H1 (cell line): Measurements from ENCODE around the gene RASSF5. TPM values are rescaled to one million over a fixed set of nuclear protein-coding genes. Genes with fewer than 3 reads are reported as not detected.
A peak's percentile ranks its signal among the peaks of the same experiment; 100 is the strongest.

Experiments used
- CTCF ChIA-PET: fragments of 300-600 bp; sonication (Branson Sonifier 250); formaldehyde crosslinking; loops from one replicate; lab custom pipeline; 2021; ENCODE audit not compliant: partially characterized antibody; lab: Charles Lee
- POLR2A ChIA-PET: fragments of 300-600 bp; sonication (Branson Sonifier 250); formaldehyde crosslinking; loops from one replicate; lab custom pipeline; 2021; ENCODE audit warnings: inconsistent platforms; ENCODE audit not compliant: partially characterized antibody; lab: Charles Lee
- DNase-seq, 2 experiments: peaks; one replicate each; pipeline versions ENCODE4 v3.0.0 to v3.0.0-alpha.2; 2010 to 2022; ENCODE audit warnings: low spot score in 2 of 2, low read depth in 1 of 2, mixed read lengths in 1 of 2
- FAIRE-seq: peaks from 2 replicates; lab custom pipeline; 2011; peaks lifted over from hg19 to GRCh38; lab: Jason Lieb, UNC
- H2AFZ ChIP-seq: 2 replicates; pipeline ENCODE4 v1.8.1; 2012; ENCODE audit warnings: low read length, inconsistent platforms
- H2AK5ac ChIP-seq: 2 replicates; pipeline ENCODE4 v1.6.1; 2013; ENCODE audit warnings: low read depth, low read length
- H2BK120ac ChIP-seq: replicated peaks from 2 replicates; pipeline ENCODE3; 2013; ENCODE audit warnings: low read depth, low read length, inconsistent platforms
- H2BK12ac ChIP-seq: 2 replicates; pipeline ENCODE4 v1.6.1; 2013; ENCODE audit warnings: low read depth, low read length
- H2BK15ac ChIP-seq: 2 replicates; pipeline ENCODE4 v1.6.1; 2013; ENCODE audit warnings: low read length
- H2BK20ac ChIP-seq: 2 replicates; pipeline ENCODE4 v1.6.1; 2013; ENCODE audit warnings: low read length
- H2BK5ac ChIP-seq: 2 replicates; pipeline ENCODE4 v1.6.1; 2013; ENCODE audit warnings: low read depth, low read length
- H3K14ac ChIP-seq: 2 replicates; pipeline ENCODE4 v1.6.1; 2013; ENCODE audit warnings: inconsistent platforms; ENCODE audit not compliant: insufficient read length
- H3K18ac ChIP-seq: 2 replicates; pipeline ENCODE4 v1.6.1; 2013; ENCODE audit warnings: low read length; ENCODE audit errors: extremely low read depth
- H3K23ac ChIP-seq: 2 replicates; pipeline ENCODE4 v1.6.1; 2013; ENCODE audit warnings: inconsistent platforms; ENCODE audit not compliant: insufficient read length
- H3K23me2 ChIP-seq: 2 replicates; pipeline ENCODE4 v1.6.1; 2013; ENCODE audit warnings: low read depth, low read length
- H3K27ac ChIP-seq: 2 replicates; pipeline ENCODE4 v1.6.1; 2011; ENCODE audit warnings: low read depth, low read length, inconsistent platforms
- H3K27me3 ChIP-seq, 4 experiments: replicated peaks in 1 of 4; 1 replicate in 1 of 4; 2 replicates in 3 of 4; pipeline versions ENCODE4 v1.6.1 to v1.8.1; 2011 to 2013; ENCODE audit warnings: low read length in 3 of 4, mild to moderate bottlenecking in 3 of 4, inconsistent platforms in 2 of 4, mixed read lengths in 2 of 4, moderate library complexity in 1 of 4; ENCODE audit not compliant: control insufficient read depth in 3 of 4, insufficient read depth in 3 of 4; ENCODE audit errors: extremely low read depth in 1 of 4
- H3K36me3 ChIP-seq, 4 experiments: 2 replicates each; pipeline versions ENCODE4 v1.6.1 to v1.8.1; 2011 to 2013; ENCODE audit warnings: mild to moderate bottlenecking in 4 of 4, low read length in 3 of 4, moderate library complexity in 2 of 4, control low read depth in 1 of 4, inconsistent platforms in 1 of 4; ENCODE audit not compliant: insufficient read depth in 4 of 4, control insufficient read depth in 2 of 4
- H3K4ac ChIP-seq: replicated peaks from 2 replicates; pipeline ENCODE3; 2013; ENCODE audit warnings: low read length, low read depth, mixed read lengths, inconsistent platforms; ENCODE audit not compliant: insufficient read length
- H3K4me1 ChIP-seq, 4 experiments: replicated peaks in 1 of 4; 1 replicate in 1 of 4; 2 replicates in 3 of 4; pipeline versions ENCODE4 v1.6.1 to v1.8.1; 2011 to 2013; ENCODE audit warnings: low read length in 3 of 4, inconsistent platforms in 2 of 4, mixed read lengths in 1 of 4; ENCODE audit not compliant: insufficient read depth in 4 of 4, control insufficient read depth in 3 of 4
- H3K4me2 ChIP-seq, 2 experiments: 2 replicates each; pipeline versions ENCODE4 v1.6.1 to v1.8.1; 2011 to 2013; ENCODE audit warnings: low read depth in 2 of 2, low read length in 2 of 2, control low read depth in 1 of 2, inconsistent platforms in 1 of 2, mild to moderate bottlenecking in 1 of 2; ENCODE audit not compliant: insufficient read depth in 1 of 2
- H3K4me3 ChIP-seq, 4 experiments: fragments of 200-600, 300-600 bp in 1 of 4; sonication (generic), shearing (Covaris generic), sonication (Bioruptor Twin) in 1 of 4; 2 replicates each; pipeline versions ENCODE4 v1.5.1 to v1.8.1; 2011 to 2016; ENCODE audit warnings: low read length in 4 of 4, low read depth in 3 of 4, control low read depth in 2 of 4, inconsistent platforms in 2 of 4, mild to moderate bottlenecking in 2 of 4, mixed read lengths in 1 of 4, moderate library complexity in 1 of 4; ENCODE audit not compliant: insufficient read depth in 2 of 4; ENCODE audit errors: extremely low read depth in 1 of 4
- H3K56ac ChIP-seq: replicated peaks from 2 replicates; pipeline ENCODE3; 2013; ENCODE audit warnings: low read depth, mild to moderate bottlenecking, mixed read lengths, low read length, inconsistent platforms; ENCODE audit not compliant: insufficient read length
- H3K79me1 ChIP-seq: 2 replicates; pipeline ENCODE4 v1.6.1; 2013; ENCODE audit warnings: low read depth, low read length, control low read depth
- H3K79me2 ChIP-seq, 2 experiments: 2 replicates each; pipeline versions ENCODE4 v1.6.1 to v1.8.1; 2012 to 2013; ENCODE audit warnings: low read length in 2 of 2, mild to moderate bottlenecking in 2 of 2, inconsistent platforms in 1 of 2; ENCODE audit not compliant: insufficient read depth in 2 of 2, control insufficient read depth in 1 of 2
- H3K9ac ChIP-seq, 4 experiments: replicated peaks in 1 of 4; 1 replicate in 1 of 4; 2 replicates in 3 of 4; pipeline versions ENCODE4 v1.6.1 to v1.8.1; 2011 to 2013; ENCODE audit warnings: low read depth in 3 of 4, low read length in 3 of 4, control low read depth in 2 of 4, mild to moderate bottlenecking in 2 of 4, moderate library complexity in 2 of 4, inconsistent platforms in 1 of 4; ENCODE audit errors: extremely low read depth in 1 of 4
- H3K9me3 ChIP-seq, 2 experiments: 2 replicates each; pipeline versions ENCODE4 v1.6.1 to v1.8.1; 2012 to 2013; ENCODE audit warnings: mild to moderate bottlenecking in 2 of 2, moderate library complexity in 2 of 2, control low read depth in 1 of 2, inconsistent platforms in 1 of 2, low read depth in 1 of 2, low read length in 1 of 2, mixed read lengths in 1 of 2; ENCODE audit not compliant: insufficient read depth in 2 of 2
- H4K20me1 ChIP-seq, 2 experiments: replicated peaks in 1 of 2; 2 replicates each; pipeline versions ENCODE3 to v1.8.1; 2011 to 2013; ENCODE audit warnings: inconsistent platforms in 2 of 2, low read length in 2 of 2, mild to moderate bottlenecking in 1 of 2; ENCODE audit not compliant: insufficient read depth in 2 of 2, control insufficient read depth in 1 of 2
- H4K5ac ChIP-seq: 2 replicates; pipeline ENCODE4 v1.6.1; 2013; ENCODE audit warnings: low read length, low read depth, mixed read lengths, inconsistent platforms; ENCODE audit not compliant: insufficient read length
- H4K8ac ChIP-seq: 2 replicates; pipeline ENCODE4 v1.8.0; 2013; ENCODE audit warnings: mild to moderate bottlenecking, moderate library complexity, low read length, inconsistent platforms; ENCODE audit not compliant: insufficient read depth; ENCODE audit errors: extremely low read depth
- H4K91ac ChIP-seq: replicated peaks from 2 replicates; pipeline ENCODE3; 2013; ENCODE audit warnings: low read length, mixed read lengths, inconsistent platforms; ENCODE audit not compliant: insufficient read length
- EP300 ChIP-seq, 2 experiments: IDR thresholded peaks; 1 replicate in 1 of 2; 2 replicates in 1 of 2; pipeline ENCODE4 v1.6.1; 2011 to 2012; ENCODE audit warnings: low read depth in 2 of 2, low read length in 2 of 2, mild to moderate bottlenecking in 2 of 2, borderline replicate concordance in 1 of 2, inconsistent platforms in 1 of 2, moderate library complexity in 1 of 2
- JUN ChIP-seq: IDR thresholded peaks from 2 replicates; pipeline ENCODE4 v1.6.1; 2011; ENCODE audit warnings: low read depth, mild to moderate bottlenecking, improper control_type of control experiment, low read length
- JUND ChIP-seq: IDR thresholded peaks from 2 replicates; pipeline ENCODE4 v1.6.1; 2011; ENCODE audit warnings: mild to moderate bottlenecking, improper control_type of control experiment, low read length
- RAD21 ChIP-seq, 2 experiments: IDR thresholded peaks in 1 of 2; conservative IDR thresholded peaks in 1 of 2; 2 replicates each; pipeline ENCODE4 v1.6.1; 2011; ENCODE audit warnings: low read depth in 2 of 2, low read length in 2 of 2, improper control_type of control experiment in 1 of 2, inconsistent platforms in 1 of 2, mild to moderate bottlenecking in 1 of 2, moderate library complexity in 1 of 2
- RNF2 ChIP-seq: fragments of 200-900, 300-1000 bp; sonication (generic); IDR thresholded peaks from 2 replicates; pipeline ENCODE4 v1.7.1; 2016; ENCODE audit warnings: borderline replicate concordance, low read depth, mild to moderate bottlenecking, antibody characterized with exemption, low read length; ENCODE audit not compliant: poor library complexity, severe bottlenecking; ENCODE audit errors: missing control alignments
- SIRT6 ChIP-seq: IDR thresholded peaks from one replicate; pipeline ENCODE4 v1.7.1; 2012; ENCODE audit warnings: low read length, inconsistent platforms
- WGBS, 2 experiments: shearing (Covaris generic) in 1 of 2; methylation state at CpG; one replicate each; pipeline versions ENCODE4 v1.1.6 to v1.1.7; 2013 to 2015; ENCODE audit warnings: low lambda C conversion rate in 2 of 2, mixed read lengths in 2 of 2, inconsistent platforms in 1 of 2, low coverage in 1 of 2, missing lambda C conversion rate in 1 of 2; ENCODE audit not compliant: insufficient replicate concordance in 2 of 2, insufficient coverage in 1 of 2, insufficient read length in 1 of 2; ENCODE audit errors: extremely low coverage in 1 of 2, missing lambda C conversion rate in 1 of 2; 5-methylcytosine and 5-hydroxymethylcytosine counted together
- polyA plus RNA-seq, 7 experiments: library from polyadenylated mRNA; depleted of rRNA in 3 of 7; stranded (reverse) in 5 of 7; unstranded in 2 of 7; fragments of >200 nt in 5 of 7; fragments of 200-250 nt in 2 of 7; gene quantifications; 1 replicate in 5 of 7; 2 replicates in 1 of 7; 4 replicates in 1 of 7; pipeline versions ENCODE4 v1.2.1 to v1.2.3, GENCODE V29; 2011 to 2013; ENCODE audit warnings: missing spikeins in 2 of 7, mixed read lengths in 2 of 7
- total RNA-seq: library from RNA; stranded (reverse); fragmentation: NEBNext Ultra II Directional; extraction: Animal tissue kit (Norgen Biotek cat#: 25700); gene quantifications from 2 replicates; pipeline ENCODE4 v1.2.1, GENCODE V29; 2021

The RASSF5 gene
- total and polyA plus RNA-seq, 2 of the 8 experiments (the other 6 are each of a cell fraction or from before 2014, with no cell fraction given): 0.82 to 1.8 TPM

DNA sequence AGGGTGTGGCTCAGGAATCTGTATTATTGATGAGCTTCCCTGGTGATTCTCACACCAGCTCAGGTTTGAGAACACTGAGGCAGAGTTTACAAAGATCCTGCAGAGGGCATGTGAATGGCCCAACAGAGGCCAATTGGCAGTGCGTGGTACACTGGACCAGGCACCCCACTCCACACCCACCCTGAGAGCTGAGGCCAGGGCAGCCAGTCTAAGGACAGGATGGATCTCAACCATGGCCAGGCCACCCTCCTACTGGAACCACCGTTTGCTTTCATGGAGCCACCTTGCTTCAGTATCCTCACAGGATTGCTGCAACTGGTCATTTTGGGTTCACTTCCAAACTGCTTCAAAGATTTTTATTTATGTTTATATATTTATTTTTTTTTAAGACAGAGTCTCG, 7.3 kb upstream of the RASSF5 start:
- WGBS, 2 experiments: 92% methylated on average over 3 of the region's 3 CpGs; no CpG with 5 or more reads in 1 of the 2 experiments
- Histone ChIP-seq H2AFZ (no peak overlapping the region), H3K14ac (no peak overlapping the region)
- no peak for TF ChIP-seq EP300 (IDR thresholded peaks at IDR 0.05; ENCODE audit: borderline replicate concordance in 1 of 2, low read depth in 2 of 2, low read length in 2 of 2)
- TF ChIP-seq JUN: no peak
- no peak for TF ChIP-seq RNF2
- TF ChIP-seq RAD21 (IDR thresholded peaks at IDR 0.05 in 1 of 2, conservative IDR thresholded peaks at IDR 0.05 in 1 of 2; ENCODE audit: low read depth in 2 of 2, low read length in 2 of 2): no peak
- TF ChIP-seq JUND: no peak
- TF ChIP-seq SIRT6: no peak

More for the DNA sequence above, 7.3 kb upstream of the RASSF5 start:
- no peak overlapping the region for H3K9ac ChIP-seq
- no peaks in the 10 kb centered on the region for H3K9me3 ChIP-seq
- peaks cover 0 to 4% (median 3%) of the 10 kb centered on the region in 4 experiments; a peak in 4 of 7 replicates for H3K27me3 ChIP-seq
- ChIA-PET POLR2A (interaction anchor here (1.2 kb wide), 1 partner anchor 15 kb away, joined by 3 read pairs; no protein-coding TSS in a partner anchor), CTCF (interaction anchor here (0.6 to 13.3 kb wide), 16 partner anchors 10 to 559 kb away, joined by 3 to 167 read pairs (median 4); partner anchors contain the start of gene IKBKE)
- no peak overlapping the region; the same call in 1 of the 2 replicates for H2BK5ac ChIP-seq
- H4K91ac ChIP-seq: no peak overlapping the region
- H2AK5ac ChIP-seq: no peak overlapping the region
- H3K23ac ChIP-seq: no peak overlapping the region
- no peak overlapping the region for H3K27ac ChIP-seq
- H4K20me1 ChIP-seq: peaks cover 0 to 2% of the 10 kb centered on the region in 2 experiments
- H3K4me3 ChIP-seq: no peak overlapping the region
- H3K23me2 ChIP-seq: no peaks in the 10 kb centered on the region; the same call in 1 of the 2 replicates
- H4K5ac ChIP-seq: no peak overlapping the region
- no peaks in the 10 kb centered on the region for H3K36me3 ChIP-seq
- peaks cover 0 to 5% (median 2%) of the 10 kb centered on the region in 4 experiments; a peak in 1 of 7 replicates for H3K4me1 ChIP-seq
- no peak overlapping the region for H3K56ac ChIP-seq
- no peak overlapping the region for H3K18ac ChIP-seq
- no peak overlapping the region for H3K4me2 ChIP-seq
- no peaks in the 10 kb centered on the region for H3K79me2 ChIP-seq
- H2BK20ac ChIP-seq: no peak overlapping the region
- DNase-seq (no peak), FAIRE-seq (no peak)
- no peak overlapping the region for H2BK12ac ChIP-seq
- H2BK120ac ChIP-seq: no peak overlapping the region
- H4K8ac ChIP-seq: no peak overlapping the region
- H3K4ac ChIP-seq: no peak overlapping the region
- 0 out of 2 replicates have a peak overlapping the region, but pooled peaks have one; percentile 36 for H2BK15ac ChIP-seq
- H3K79me1 ChIP-seq: no peaks in the 10 kb centered on the region
